Measurements from ENCODE around the gene STX1B. TPM values are rescaled to one million over a fixed set of nuclear protein-coding genes. Genes with fewer than 3 reads are reported as not detected.
A peak's percentile ranks its signal among the peaks of the same experiment; 100 is the strongest.
"Not testable (repeated sequence)": the region's sequence is repeated elsewhere in the genome, so short reads cannot be mapped to it uniquely, and the experiment has no call there.

STX1B gene
- polyA plus RNA-seq, 2 donors: 0.29 to 1.6 TPM

- H3K4me1 ChIP-seq (ENCODE audit: control insufficient read depth in 2 of 2, insufficient read depth in 2 of 2, low read length in 1 of 2); H3K27ac ChIP-seq (ENCODE audit: low read depth in 2 of 2, low read length in 1 of 2); H3K4me3 ChIP-seq (ENCODE audit: low read depth in 1 of 2, low read length in 2 of 2); H3K27me3 ChIP-seq (ENCODE audit: control insufficient read depth in 1 of 2, insufficient read depth in 2 of 2, low read length in 2 of 2); H3K9me3 ChIP-seq (ENCODE audit: control insufficient read depth in 2 of 2, insufficient read depth in 1 of 2, low read depth in 1 of 2, low read length in 1 of 2); H3K36me3 ChIP-seq (ENCODE audit: control insufficient read depth in 2 of 2, insufficient read depth in 2 of 2, low read length in 1 of 2): not testable (repeated sequence)
- WGBS, 2 donors: 92 to 93% methylated on average over 10 of the region's 10 CpGs
These were observed 7.3 kb upstream of the STX1B start for GRCh38 chr16:31017756-31018155.

GRCh38 chr16:31016018-31016417, 5.6 kb upstream of the STX1B start:
- Histone ChIP-seq H3K9me3 (ENCODE audit: control insufficient read depth in 2 of 2, insufficient read depth in 1 of 2, low read depth in 1 of 2, low read length in 1 of 2) (no peaks in the 10 kb centered on the region), H3K27me3 (ENCODE audit: control insufficient read depth in 1 of 2, insufficient read depth in 2 of 2, low read length in 2 of 2) (peaks cover 0 to 5% of the 10 kb centered on the region in 2 donors), H3K27ac (ENCODE audit: low read depth in 2 of 2, low read length in 1 of 2) (no peak overlapping the region), H3K36me3 (ENCODE audit: control insufficient read depth in 2 of 2, insufficient read depth in 2 of 2, low read length in 1 of 2) (no peaks in the 10 kb centered on the region), H3K4me1 (ENCODE audit: control insufficient read depth in 2 of 2, insufficient read depth in 2 of 2, low read length in 1 of 2) (no peaks in the 10 kb centered on the region), H3K4me3 (ENCODE audit: low read depth in 1 of 2, low read length in 2 of 2) (no peak overlapping the region)
- WGBS, 2 donors: 68 to 70% methylated on average over 6 of the region's 6 CpGs

GRCh38 chr16:31013292-31013691, 2.9 kb upstream of the STX1B start:
- not testable (repeated sequence) for H3K4me1 ChIP-seq (ENCODE audit: control insufficient read depth in 2 of 2, insufficient read depth in 2 of 2, low read length in 1 of 2); H3K27ac ChIP-seq (ENCODE audit: low read depth in 2 of 2, low read length in 1 of 2); H3K27me3 ChIP-seq (ENCODE audit: control insufficient read depth in 1 of 2, insufficient read depth in 2 of 2, low read length in 2 of 2); H3K9me3 ChIP-seq (ENCODE audit: control insufficient read depth in 2 of 2, insufficient read depth in 1 of 2, low read depth in 1 of 2, low read length in 1 of 2); H3K36me3 ChIP-seq (ENCODE audit: control insufficient read depth in 2 of 2, insufficient read depth in 2 of 2, low read length in 1 of 2); H3K4me3 ChIP-seq (ENCODE audit: low read depth in 1 of 2, low read length in 2 of 2)

GRCh38 chr16:31011815-31012214, 1.4 kb upstream of the STX1B start:
- not testable (repeated sequence) for H3K27me3 ChIP-seq (ENCODE audit: control insufficient read depth in 1 of 2, insufficient read depth in 2 of 2, low read length in 2 of 2); H3K27ac ChIP-seq (ENCODE audit: low read depth in 2 of 2, low read length in 1 of 2); H3K4me1 ChIP-seq (ENCODE audit: control insufficient read depth in 2 of 2, insufficient read depth in 2 of 2, low read length in 1 of 2); H3K9me3 ChIP-seq (ENCODE audit: control insufficient read depth in 2 of 2, insufficient read depth in 1 of 2, low read depth in 1 of 2, low read length in 1 of 2); H3K36me3 ChIP-seq (ENCODE audit: control insufficient read depth in 2 of 2, insufficient read depth in 2 of 2, low read length in 1 of 2); H3K4me3 ChIP-seq (ENCODE audit: low read depth in 1 of 2, low read length in 2 of 2)
- WGBS, 2 donors: 73 to 86% methylated on average over 7 of the region's 7 CpGs

GRCh38 chr16:31009894-31010584, 399 bp downstream of the STX1B start:
- Histone ChIP-seq H3K36me3 (ENCODE audit: control insufficient read depth in 2 of 2, insufficient read depth in 2 of 2, low read length in 1 of 2) (no peaks in the 10 kb centered on the region), H3K27me3 (ENCODE audit: control insufficient read depth in 1 of 2, insufficient read depth in 2 of 2, low read length in 2 of 2) (peaks cover 0 to 8% of the 10 kb centered on the region in 2 donors), H3K4me3 (ENCODE audit: low read depth in 1 of 2, low read length in 2 of 2) (peak overlapping the region in 1 of 2 donors; percentile 8), H3K9me3 (ENCODE audit: control insufficient read depth in 2 of 2, insufficient read depth in 1 of 2, low read depth in 1 of 2, low read length in 1 of 2) (no peaks in the 10 kb centered on the region), H3K4me1 (ENCODE audit: control insufficient read depth in 2 of 2, insufficient read depth in 2 of 2, low read length in 1 of 2) (no peaks in the 10 kb centered on the region), H3K27ac (ENCODE audit: low read depth in 2 of 2, low read length in 1 of 2) (no peak overlapping the region)
- WGBS, 2 donors: 12 to 18% methylated on average over 36 of the region's 36 CpGs

GRCh38 chr16:31009120-31009519, 1.3 kb downstream of the STX1B start:
- WGBS, 2 donors: 87 to 88% methylated on average over 7 of the region's 7 CpGs
- H3K4me3 ChIP-seq (ENCODE audit: low read depth in 1 of 2, low read length in 2 of 2): no peak overlapping the region
- no peaks in the 10 kb centered on the region for H3K9me3 ChIP-seq (ENCODE audit: control insufficient read depth in 2 of 2, insufficient read depth in 1 of 2, low read depth in 1 of 2, low read length in 1 of 2)
- no peak overlapping the region for H3K27ac ChIP-seq (ENCODE audit: low read depth in 2 of 2, low read length in 1 of 2)
- H3K27me3 ChIP-seq (ENCODE audit: control insufficient read depth in 1 of 2, insufficient read depth in 2 of 2, low read length in 2 of 2): peaks cover 0 to 6% of the 10 kb centered on the region in 2 donors
- no peaks in the 10 kb centered on the region for H3K36me3 ChIP-seq (ENCODE audit: control insufficient read depth in 2 of 2, insufficient read depth in 2 of 2, low read length in 1 of 2)
- no peaks in the 10 kb centered on the region for H3K4me1 ChIP-seq (ENCODE audit: control insufficient read depth in 2 of 2, insufficient read depth in 2 of 2, low read length in 1 of 2)

- no peak overlapping the region for H3K4me3 ChIP-seq (ENCODE audit: low read depth in 1 of 2, low read length in 2 of 2)
- H3K36me3 ChIP-seq (ENCODE audit: control insufficient read depth in 2 of 2, insufficient read depth in 2 of 2, low read length in 1 of 2): no peaks in the 10 kb centered on the region
- peaks cover 0 to 6% of the 10 kb centered on the region in 2 donors for H3K27me3 ChIP-seq (ENCODE audit: control insufficient read depth in 1 of 2, insufficient read depth in 2 of 2, low read length in 2 of 2)
- no peak overlapping the region for H3K27ac ChIP-seq (ENCODE audit: low read depth in 2 of 2, low read length in 1 of 2)
- H3K9me3 ChIP-seq (ENCODE audit: control insufficient read depth in 2 of 2, insufficient read depth in 1 of 2, low read depth in 1 of 2, low read length in 1 of 2): no peaks in the 10 kb centered on the region
- 87% methylated on average over 5 of the region's 5 CpGs for WGBS, 2 donors
- no peaks in the 10 kb centered on the region for H3K4me1 ChIP-seq (ENCODE audit: control insufficient read depth in 2 of 2, insufficient read depth in 2 of 2, low read length in 1 of 2)
These were observed 1.9 kb downstream of the STX1B start for GRCh38 chr16:31008551-31008950.

- H3K36me3 ChIP-seq (ENCODE audit: control insufficient read depth in 2 of 2, insufficient read depth in 2 of 2, low read length in 1 of 2): no peaks in the 10 kb centered on the region
- no peak overlapping the region for H3K4me3 ChIP-seq (ENCODE audit: low read depth in 1 of 2, low read length in 2 of 2)
- no peak overlapping the region for H3K27ac ChIP-seq (ENCODE audit: low read depth in 2 of 2, low read length in 1 of 2)
- no peaks in the 10 kb centered on the region for H3K9me3 ChIP-seq (ENCODE audit: control insufficient read depth in 2 of 2, insufficient read depth in 1 of 2, low read depth in 1 of 2, low read length in 1 of 2)
- peaks cover 0 to 6% of the 10 kb centered on the region in 2 donors for H3K27me3 ChIP-seq (ENCODE audit: control insufficient read depth in 1 of 2, insufficient read depth in 2 of 2, low read length in 2 of 2)
- H3K4me1 ChIP-seq (ENCODE audit: control insufficient read depth in 2 of 2, insufficient read depth in 2 of 2, low read length in 1 of 2): peaks cover 0 to 2% of the 10 kb centered on the region in 2 donors
- 61 to 69% methylated on average over 6 of the region's 6 CpGs for WGBS, 2 donors
These were observed 2.3 kb downstream of the STX1B start for GRCh38 chr16:31008149-31008548.

- Histone ChIP-seq H3K27ac (ENCODE audit: low read depth in 2 of 2, low read length in 1 of 2) (no peak overlapping the region), H3K9me3 (ENCODE audit: control insufficient read depth in 2 of 2, insufficient read depth in 1 of 2, low read depth in 1 of 2, low read length in 1 of 2) (no peaks in the 10 kb centered on the region), H3K4me3 (ENCODE audit: low read depth in 1 of 2, low read length in 2 of 2) (no peak overlapping the region), H3K27me3 (ENCODE audit: control insufficient read depth in 1 of 2, insufficient read depth in 2 of 2, low read length in 2 of 2) (peaks cover 0 to 6% of the 10 kb centered on the region in 2 donors), H3K4me1 (ENCODE audit: control insufficient read depth in 2 of 2, insufficient read depth in 2 of 2, low read length in 1 of 2) (peaks cover 0 to 6% of the 10 kb centered on the region in 2 donors), H3K36me3 (ENCODE audit: control insufficient read depth in 2 of 2, insufficient read depth in 2 of 2, low read length in 1 of 2) (no peaks in the 10 kb centered on the region)
- 62 to 70% methylated on average over 6 of the region's 6 CpGs for WGBS, 2 donors
These were observed 2.8 kb downstream of the STX1B start for GRCh38 chr16:31007684-31008083.

- no peaks in the 10 kb centered on the region for H3K36me3 ChIP-seq (ENCODE audit: control insufficient read depth in 2 of 2, insufficient read depth in 2 of 2, low read length in 1 of 2)
- no peak overlapping the region for H3K27ac ChIP-seq (ENCODE audit: low read depth in 2 of 2, low read length in 1 of 2)
- H3K4me1 ChIP-seq (ENCODE audit: control insufficient read depth in 2 of 2, insufficient read depth in 2 of 2, low read length in 1 of 2): peaks cover 4 to 14% of the 10 kb centered on the region in 2 donors
- peaks cover 0 to 6% of the 10 kb centered on the region in 2 donors for H3K27me3 ChIP-seq (ENCODE audit: control insufficient read depth in 1 of 2, insufficient read depth in 2 of 2, low read length in 2 of 2)
- H3K4me3 ChIP-seq (ENCODE audit: low read depth in 1 of 2, low read length in 2 of 2): no peak overlapping the region
- WGBS, 2 donors: 88 to 95% methylated on average over 8 of the region's 8 CpGs
- no peaks in the 10 kb centered on the region for H3K9me3 ChIP-seq (ENCODE audit: control insufficient read depth in 2 of 2, insufficient read depth in 1 of 2, low read depth in 1 of 2, low read length in 1 of 2)
These were observed 3.8 kb downstream of the STX1B start for GRCh38 chr16:31006589-31006988.

All from esophagus (tissue), 2 donors.